Esophagus squamous epithelium (tissue), 5 donors: Measurements from ENCODE around the gene ANGPTL8. TPM values are rescaled to one million over a fixed set of nuclear protein-coding genes. Genes with fewer than 3 reads are reported as not detected.

ENCODE experiments used
- DNase-seq: peaks from one replicate; lab custom pipeline; 2025; lab: John Stamatoyannopoulos, UW
- H3K27ac ChIP-seq, 4 donors: fragments of 200-600 bp; sonication (generic); one replicate each; pipeline ENCODE4 v1.5.1; 2016 to 2019; ENCODE audit warnings: mild to moderate bottlenecking in 1 of 4
- H3K27me3 ChIP-seq, 4 donors: fragments of 200-600 bp; sonication (generic); 1 replicate in 3 of 4; 2 replicates in 1 of 4; pipeline versions ENCODE4 v1.5.1 to v1.6.0; 2017 to 2021; ENCODE audit warnings: antibody characterized with exemption in 1 of 4
- H3K36me3 ChIP-seq, 3 donors: fragments of 200-600 bp; sonication (generic); one replicate each; pipeline ENCODE4 v1.5.1; 2016 to 2019
- H3K4me1 ChIP-seq, 3 donors: fragments of 200-600 bp; sonication (generic); one replicate each; pipeline ENCODE4 v1.5.1; 2017 to 2019
- H3K4me3 ChIP-seq, 4 donors: fragments of 200-600 bp; sonication (generic); 1 replicate in 3 of 4; 2 replicates in 1 of 4; pipeline ENCODE4 v1.5.1; 2016 to 2019; ENCODE audit warnings: mild to moderate bottlenecking in 2 of 4, moderate library complexity in 1 of 4
- H3K9me3 ChIP-seq, 3 donors: fragments of 200-600 bp; sonication (generic); one replicate each; pipeline ENCODE4 v1.5.1; 2016 to 2019
- POLR2A ChIP-seq, 4 donors: fragments of 450-650 bp; IDR thresholded peaks; one replicate each; pipeline ENCODE4 v1.6.1; 2017; ENCODE audit warnings: antibody characterized with exemption in 4 of 4, mild to moderate bottlenecking in 4 of 4, moderate library complexity in 3 of 4
- WGBS, 2 donors: methylation state at CpG; one replicate each; pipeline ENCODE4 v1.1.5; 2018; 5-methylcytosine and 5-hydroxymethylcytosine counted together
- intact Hi-C: fragments of 100-400 bp; cut with DNase I; formaldehyde crosslinking; loops from one replicate; pipeline ENCODE4 v1.15.0; 2022
- total RNA-seq, 4 donors: library from RNA; depleted of rRNA; stranded (reverse); fragments of >200 nt; gene quantifications; one replicate each; pipeline ENCODE4 v1.1.0, GENCODE V29; 2016
- TF ChIP-seq, protein P1 (sequence below), 6 experiments: fragments of 450-650 bp in 4 of 6; fragments of 200-600 bp in 2 of 6; sonication (generic) in 2 of 6; IDR thresholded peaks; one replicate each; pipeline ENCODE4 v1.5.1; 2016 to 2019; ENCODE audit warnings: antibody characterized with exemption in 6 of 6, mild to moderate bottlenecking in 4 of 6, moderate library complexity in 4 of 6
- donor health status: DM: yes; HTN: yes; CAD: no.

Gene ANGPTL8
- total RNA-seq, 4 donors from 2014 or later = not detected

DNA sequence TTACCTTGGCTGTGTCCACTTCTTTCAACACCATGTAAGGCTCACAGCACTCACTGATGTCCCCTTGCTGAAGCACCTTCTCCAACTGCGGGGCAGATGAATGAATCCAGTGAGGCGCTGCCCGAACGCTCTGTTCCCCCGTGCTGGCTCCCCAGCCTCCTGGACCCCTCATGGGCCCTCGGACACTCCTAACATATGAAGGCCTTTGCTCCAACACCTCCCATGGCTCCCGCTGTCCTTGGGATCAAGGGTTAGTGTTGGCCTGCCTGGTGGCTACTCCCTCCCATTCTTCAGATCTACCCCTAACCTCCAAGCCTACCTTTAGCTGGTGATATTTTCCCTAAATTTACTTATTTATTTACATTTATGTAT, 4.4 kb downstream of the ANGPTL8 start:
- H3K9me3 ChIP-seq = peaks cover 0 to 4% (median 4%) of the 10 kb centered on the region in 3 donors
- 93 to 97% methylated on average over 6 to 7 of the region's 7 CpGs for WGBS, 2 donors
- no peak for DNase-seq
- intact Hi-C loops = no loop called here
- TF ChIP-seq, protein P1, sequence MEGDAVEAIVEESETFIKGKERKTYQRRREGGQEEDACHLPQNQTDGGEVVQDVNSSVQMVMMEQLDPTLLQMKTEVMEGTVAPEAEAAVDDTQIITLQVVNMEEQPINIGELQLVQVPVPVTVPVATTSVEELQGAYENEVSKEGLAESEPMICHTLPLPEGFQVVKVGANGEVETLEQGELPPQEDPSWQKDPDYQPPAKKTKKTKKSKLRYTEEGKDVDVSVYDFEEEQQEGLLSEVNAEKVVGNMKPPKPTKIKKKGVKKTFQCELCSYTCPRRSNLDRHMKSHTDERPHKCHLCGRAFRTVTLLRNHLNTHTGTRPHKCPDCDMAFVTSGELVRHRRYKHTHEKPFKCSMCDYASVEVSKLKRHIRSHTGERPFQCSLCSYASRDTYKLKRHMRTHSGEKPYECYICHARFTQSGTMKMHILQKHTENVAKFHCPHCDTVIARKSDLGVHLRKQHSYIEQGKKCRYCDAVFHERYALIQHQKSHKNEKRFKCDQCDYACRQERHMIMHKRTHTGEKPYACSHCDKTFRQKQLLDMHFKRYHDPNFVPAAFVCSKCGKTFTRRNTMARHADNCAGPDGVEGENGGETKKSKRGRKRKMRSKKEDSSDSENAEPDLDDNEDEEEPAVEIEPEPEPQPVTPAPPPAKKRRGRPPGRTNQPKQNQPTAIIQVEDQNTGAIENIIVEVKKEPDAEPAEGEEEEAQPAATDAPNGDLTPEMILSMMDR (IDR thresholded peaks at IDR 0.05) = no peak
- TF ChIP-seq POLR2A (IDR thresholded peaks at IDR 0.05) = no peak
- H3K36me3 ChIP-seq = peaks cover 0 to 87% (median 11%) of the 10 kb centered on the region in 3 donors
- H3K4me3 ChIP-seq = peak overlapping the region in 1 of 4 donors; percentile 21
- H3K27ac ChIP-seq = peak overlapping the region; percentile 17 to 74 (median 48)
- peaks cover 5 to 27% (median 12%) of the 10 kb centered on the region in 3 donors for H3K4me1 ChIP-seq
- no peaks in the 10 kb centered on the region for H3K27me3 ChIP-seq

DNA sequence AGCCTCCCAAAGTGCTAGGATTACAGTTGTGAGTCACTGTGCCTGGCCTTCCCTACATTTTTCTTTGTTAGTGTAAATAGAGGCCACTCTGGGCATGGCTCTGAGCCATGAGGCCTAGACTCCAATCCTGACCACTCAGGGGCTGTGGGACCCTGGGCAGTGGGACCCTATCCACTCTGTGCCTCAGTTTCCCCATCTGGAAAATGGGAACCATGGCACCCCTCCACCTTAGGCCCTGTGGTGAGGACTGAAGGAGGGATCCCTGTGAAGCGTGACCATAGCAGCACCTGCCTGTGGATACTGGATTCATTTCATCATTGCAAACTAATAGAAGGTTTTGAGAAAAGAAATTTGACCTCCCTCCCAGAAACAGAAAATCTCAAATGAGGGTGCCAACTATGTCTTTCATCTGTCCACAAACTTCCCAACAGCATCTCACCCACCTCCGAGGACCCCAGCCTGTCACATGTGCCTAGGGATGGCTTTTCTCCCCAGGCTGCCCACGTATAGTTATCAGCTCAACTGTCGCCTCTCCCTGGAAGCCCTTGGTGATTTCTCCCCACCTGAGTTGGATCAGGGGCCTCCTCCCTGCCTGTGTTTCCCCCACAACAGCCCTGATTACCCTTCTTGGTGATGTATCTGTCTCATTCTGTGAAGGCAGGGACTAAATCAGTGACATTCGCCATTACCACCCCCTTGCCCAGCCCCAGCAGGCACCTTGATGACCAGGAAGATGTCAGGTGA, 5.6 kb downstream of the ANGPTL8 start:
- Histone ChIP-seq H3K27me3 (no peaks in the 10 kb centered on the region), H3K4me1 (peaks cover 5 to 27% (median 12%) of the 10 kb centered on the region in 3 donors), H3K27ac (no peak overlapping the region), H3K36me3 (peaks cover 0 to 87% (median 11%) of the 10 kb centered on the region in 3 donors), H3K9me3 (no peaks in the 10 kb centered on the region), H3K4me3 (no peak overlapping the region)
- TF ChIP-seq POLR2A (IDR thresholded peaks at IDR 0.05) = no peak
- TF ChIP-seq, protein P1 (IDR thresholded peaks at IDR 0.05) = no peak
- WGBS, 2 donors = 89 to 100% methylated on average over 3 of the region's 5 CpGs
- DNase-seq = no peak
- intact Hi-C loops = no loop called here

DNA sequence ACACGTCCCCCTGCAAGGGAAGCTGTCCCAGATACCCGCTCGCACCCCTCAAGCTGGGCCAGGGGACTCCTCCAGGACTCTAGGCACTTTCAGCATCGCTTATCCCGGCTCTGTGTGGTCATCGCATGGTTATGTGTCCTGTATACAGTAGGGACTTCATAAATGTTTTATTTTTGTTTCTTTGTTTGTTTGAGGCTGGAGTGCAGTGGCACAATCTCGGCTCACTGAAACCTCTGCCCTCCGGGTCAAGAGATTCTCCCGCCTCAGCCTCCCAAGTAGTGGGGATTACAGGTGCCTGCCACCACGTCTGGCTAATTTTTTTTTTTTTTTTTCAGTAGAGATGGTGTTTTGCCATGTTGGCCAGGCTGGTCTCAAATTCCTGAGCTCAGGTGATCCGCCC, 7.5 kb downstream of the ANGPTL8 start:
- Histone ChIP-seq H3K36me3 (peaks cover under 1 to 87% (median under 1%) of the 10 kb centered on the region in 3 donors), H3K27ac (peak overlapping the region in 2 of 4 donors; percentile 62 to 65), H3K4me1 (peaks cover 5 to 27% (median 12%) of the 10 kb centered on the region in 3 donors), H3K9me3 (no peaks in the 10 kb centered on the region), H3K27me3 (no peaks in the 10 kb centered on the region), H3K4me3 (no peak overlapping the region)
- 89 to 90% methylated on average over 10 of the region's 11 CpGs for WGBS, 2 donors
- intact Hi-C loops = no loop called here
- TF ChIP-seq POLR2A (IDR thresholded peaks at IDR 0.05) = no peak
- TF ChIP-seq, protein P1 (IDR thresholded peaks at IDR 0.05) = no peak
- no peak for DNase-seq

DNA sequence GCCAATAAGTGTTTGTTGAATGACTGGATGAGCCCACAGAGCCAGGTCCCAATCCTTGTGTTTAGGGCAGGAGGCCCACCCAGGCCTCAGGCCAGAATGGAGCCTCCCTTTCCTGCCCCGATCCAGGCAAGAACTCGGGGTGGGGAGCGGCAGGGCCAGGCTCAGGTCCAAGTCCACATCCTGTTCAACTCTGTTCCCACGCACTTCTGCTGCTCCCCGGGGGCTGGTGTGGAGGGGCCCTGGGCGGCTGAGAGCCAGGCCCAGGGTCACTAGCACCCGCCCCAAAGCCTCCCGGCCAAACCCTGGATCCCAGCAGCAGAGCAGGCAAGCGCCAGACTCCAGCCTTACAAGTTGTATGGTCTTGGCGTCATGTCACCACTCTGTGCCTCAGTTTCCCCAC, 8.0 kb downstream of the ANGPTL8 start:
- H3K27me3 ChIP-seq = no peaks in the 10 kb centered on the region
- no peak overlapping the region for H3K4me3 ChIP-seq
- no peak for TF ChIP-seq POLR2A (IDR thresholded peaks at IDR 0.05)
- TF ChIP-seq, protein P1 (IDR thresholded peaks at IDR 0.05) = no peak
- H3K27ac ChIP-seq = peak overlapping the region in 3 of 4 donors; percentile 59 to 65 (median 62)
- H3K4me1 ChIP-seq = peaks cover 5 to 27% (median 12%) of the 10 kb centered on the region in 3 donors
- 55 to 78% methylated on average over 4 to 7 of the region's 10 CpGs for WGBS, 2 donors
- no peaks in the 10 kb centered on the region for H3K9me3 ChIP-seq
- peaks cover 0 to 87% (median 5%) of the 10 kb centered on the region in 3 donors for H3K36me3 ChIP-seq
- no peak for DNase-seq
- intact Hi-C loops = no loop called here

DNA sequence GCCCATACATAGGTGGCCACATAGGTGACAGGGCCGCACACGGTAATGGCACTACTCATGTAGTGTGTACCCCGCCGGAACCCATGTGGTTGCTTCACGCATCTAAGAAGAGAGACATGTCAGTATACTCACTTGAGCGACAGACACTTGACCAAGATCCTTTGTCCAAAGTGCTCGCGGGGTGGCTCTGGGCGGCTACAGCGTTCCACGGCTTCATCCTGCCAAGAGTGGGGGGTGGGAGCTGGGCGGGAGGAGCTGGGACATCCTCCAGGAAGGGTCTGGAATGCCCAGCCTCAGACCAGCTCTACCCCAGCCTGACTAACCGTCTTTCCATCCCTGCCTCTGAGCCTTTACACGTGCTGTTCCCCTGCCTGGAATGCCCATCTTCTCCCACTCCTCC, 8.5 kb downstream of the ANGPTL8 start:
- Histone ChIP-seq H3K4me1 (peaks cover 5 to 30% (median 12%) of the 10 kb centered on the region in 3 donors), H3K27ac (peak overlapping the region in 3 of 4 donors; percentile 59 to 65 (median 62))
- no peak for DNase-seq

More for the DNA sequence above, 8.5 kb downstream of the ANGPTL8 start:
- no peaks in the 10 kb centered on the region for H3K27me3 ChIP-seq
- H3K36me3 ChIP-seq = peaks cover 0 to 87% (median 6%) of the 10 kb centered on the region in 3 donors
- TF ChIP-seq, protein P1 (IDR thresholded peaks at IDR 0.05) = no peak
- no peak for TF ChIP-seq POLR2A (IDR thresholded peaks at IDR 0.05)
- 75 to 79% methylated on average over 9 to 14 of the region's 14 CpGs for WGBS, 2 donors
- no peaks in the 10 kb centered on the region for H3K9me3 ChIP-seq
- intact Hi-C loops = no loop called here
- no peak overlapping the region for H3K4me3 ChIP-seq
